Fibroblast of villous mesenchyme (primary cell): ENCODE data around the gene DIAPH1. TPM values are rescaled to one million over a fixed set of nuclear protein-coding genes. Genes with fewer than 3 reads are reported as not detected.
A peak's percentile ranks its signal among the peaks of the same experiment; 100 is the strongest.

Experiments used
- DNase-seq: peaks from one replicate; pipeline ENCODE4 v3.0.0-alpha.2; 2010; ENCODE audit warnings: low read depth
- H3K4me3 ChIP-seq: 2 replicates; pipeline ENCODE4 v1.5.1; 2011; ENCODE audit warnings: low read depth, mild to moderate bottlenecking, low read length
- CTCF ChIP-seq: IDR thresholded peaks from 2 replicates; pipeline ENCODE4 v1.5.1; 2012; ENCODE audit warnings: low read depth, mild to moderate bottlenecking, low read length; ENCODE audit not compliant: insufficient read depth
- small RNA-seq: library from RNA; depleted of rRNA; stranded (forward); fragments of <200 nt; gene quantifications from one replicate; pipeline ENCODE3, GENCODE V24; 2012
- total RNA-seq: library from RNA; depleted of rRNA; stranded (reverse); fragments of >200 nt; gene quantifications from 2 replicates; pipeline ENCODE4 v1.2.3, GENCODE V29; 2012

Gene DIAPH1
- total RNA-seq, 1 donor, result 26.8 TPM

GRCh38 chr5:141477044-141477575 is 141.7 kb downstream of the DIAPH1 start:
- no peak for DNase-seq
- TF ChIP-seq CTCF, result no peak
- H3K4me3 ChIP-seq, result peak overlapping the region; percentile 88

GRCh38 chr5:141476132-141476911 is 142.5 kb downstream of the DIAPH1 start:
- peak overlapping the region; percentile 88 for H3K4me3 ChIP-seq
- no peak for TF ChIP-seq CTCF
- peak; percentile 84 for DNase-seq

GRCh38 chr5:141475625-141476131 is 143.1 kb downstream of the DIAPH1 start, which contains the start of gene PCDHGC3:
TSS of gene PCDHGC3 (plus strand) at chr5:141475966. CDS start at chr5:141476117, 151 bp downstream.
- peak; percentile 96 for DNase-seq
- peak within 1 kb of the TSS; percentile 88 for H3K4me3 ChIP-seq
- TF ChIP-seq CTCF, result peak; percentile 38

GRCh38 chr5:141465351-141465750 is 153.4 kb downstream of the DIAPH1 start:
- no peak for TF ChIP-seq CTCF
- no peak overlapping the region for H3K4me3 ChIP-seq
- peak; percentile 45 for DNase-seq

Small RNA genes within 50 kb of the gene (small RNA-seq; reads per million reads assigned to genes)
- not detected for gene RPS27AP10

Other genes starting within 250 kb of the DIAPH1 start
- 3.9 and 5.2 TPM in 2 replicates for gene PCDHGB3, start 248.8 kb downstream of the DIAPH1 start, total RNA-seq
- 4.7 and 4.8 TPM in 2 replicates for gene PCDHGA6, start 245.1 kb downstream of the DIAPH1 start, total RNA-seq
- gene PCDHGA7, start 236.3 kb downstream of the DIAPH1 start, total RNA-seq, result 3.5 and 4.5 TPM in 2 replicates
- 11.0 and 13.4 TPM in 2 replicates for gene PCDHGB4, start 231.3 kb downstream of the DIAPH1 start, total RNA-seq
- 3.0 and 3.2 TPM in 2 replicates for gene PCDHGA8, start 226.4 kb downstream of the DIAPH1 start, total RNA-seq
- gene PCDHGB5, start 221.1 kb downstream of the DIAPH1 start, total RNA-seq, result 23.2 and 25.0 TPM in 2 replicates
- gene PCDHGA9, start 216.2 kb downstream of the DIAPH1 start, total RNA-seq, result 4.7 and 5.2 TPM in 2 replicates
- gene PCDHGB6, start 211.0 kb downstream of the DIAPH1 start, total RNA-seq, result 4.2 and 4.3 TPM in 2 replicates
- gene PCDHGA10, start 206.0 kb downstream of the DIAPH1 start, total RNA-seq, result 11.7 and 12.2 TPM in 2 replicates
- 11.2 and 12.6 TPM in 2 replicates for gene PCDHGB7, start 201.3 kb downstream of the DIAPH1 start, total RNA-seq
- 11.0 and 15.5 TPM in 2 replicates for gene PCDHGA11, start 197.9 kb downstream of the DIAPH1 start, total RNA-seq
- 15.5 and 18.7 TPM in 2 replicates for gene PCDHGA12, start 188.5 kb downstream of the DIAPH1 start, total RNA-seq
- 35.4 and 36.3 TPM in 2 replicates for gene PCDHGC3, start 143.0 kb downstream of the DIAPH1 start, total RNA-seq
- 2.6 and 2.9 TPM in 2 replicates for gene PCDHGC4, start 134.0 kb downstream of the DIAPH1 start, total RNA-seq
- gene PCDHGC5, start 129.9 kb downstream of the DIAPH1 start, total RNA-seq, result 2.6 TPM in 2 replicates
- 49.0 and 53.5 TPM in 2 replicates for gene HDAC3, start 17.8 kb upstream of the DIAPH1 start, total RNA-seq
- 4.7 and 8.4 TPM in 2 replicates for gene RELL2, start 18.0 kb upstream of the DIAPH1 start, total RNA-seq
- gene FCHSD1, start 32.4 kb upstream of the DIAPH1 start, total RNA-seq, result 24.2 and 25.8 TPM in 2 replicates
- gene ARAP3, start 63.2 kb upstream of the DIAPH1 start, total RNA-seq, result 5.6 and 7.7 TPM in 2 replicates